ENCODE measurements around the gene FAR2. TPM values are rescaled to one million over a fixed set of nuclear protein-coding genes. Genes with fewer than 3 reads are reported as not detected.

FAR2 gene
- total RNA-seq, 4 donors from 2014 or later = 8.4 to 16.6 (median 8.8) TPM

- no peak overlapping the region for H3K27ac ChIP-seq
- TF ChIP-seq EP300 (IDR thresholded peaks at IDR 0.05) (no peak), CTCF (IDR thresholded peaks at IDR 0.05) (no peak), POLR2A (IDR thresholded peaks at IDR 0.05) (no peak)
- DNase-seq (ENCODE audit: low spot score in 2 of 2) = no peak
- no peaks in the 10 kb centered on the region for H3K9me3 ChIP-seq
- H3K36me3 ChIP-seq = no peaks in the 10 kb centered on the region
- WGBS, 2 donors = 63 to 70% methylated on average over 1 of the region's 1 CpG
- no peaks in the 10 kb centered on the region for H3K27me3 ChIP-seq
- H3K4me3 ChIP-seq = no peak overlapping the region
- peaks cover 0 to 38% (median 0%) of the 10 kb centered on the region in 4 donors for H3K4me1 ChIP-seq
These were observed 3.3 kb downstream of the FAR2 start for GRCh38 chr12:29152223-29152868.

DNA sequence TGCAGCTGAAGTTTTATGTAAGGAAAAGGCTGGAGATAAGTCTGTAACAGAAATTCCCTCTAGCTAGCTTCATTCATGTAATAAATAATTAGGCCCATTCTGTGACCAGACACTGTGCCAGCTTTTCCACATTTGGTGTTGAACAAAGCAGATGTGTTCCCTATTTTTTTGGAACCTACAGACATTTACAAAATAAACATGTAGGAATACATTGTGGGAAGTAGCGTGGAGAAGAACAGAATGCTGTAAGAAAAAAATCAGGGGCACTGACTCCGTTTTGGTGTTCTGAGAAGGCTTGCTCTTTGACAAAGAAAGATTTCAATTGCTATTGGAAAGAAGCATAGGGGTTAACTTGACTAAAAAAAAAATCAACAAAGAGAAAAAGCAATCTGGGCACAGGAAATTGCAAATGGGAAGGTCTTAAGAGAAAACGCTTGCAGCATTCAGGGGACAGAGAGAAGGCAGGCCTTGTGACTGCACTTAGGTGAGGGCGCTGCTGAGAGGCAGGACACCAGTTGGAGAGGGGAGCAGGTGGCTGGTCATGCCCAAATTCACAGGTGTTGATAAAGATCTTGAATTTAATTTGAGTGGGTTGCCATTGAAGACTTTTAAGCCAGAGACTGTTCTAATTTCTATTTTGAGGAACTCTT is 4.0 kb downstream of the FAR2 start:
- Histone ChIP-seq H3K4me1 (peaks cover 0 to 37% (median 0%) of the 10 kb centered on the region in 4 donors), H3K4me3 (no peak overlapping the region), H3K36me3 (no peaks in the 10 kb centered on the region), H3K27ac (peak overlapping the region in 1 of 4 donors; percentile 22), H3K9me3 (no peaks in the 10 kb centered on the region), H3K27me3 (no peaks in the 10 kb centered on the region)
- 44 to 45% methylated on average over 4 of the region's 4 CpGs for WGBS, 2 donors
- no peak for DNase-seq (ENCODE audit: low spot score in 2 of 2)
- TF ChIP-seq EP300 (IDR thresholded peaks at IDR 0.05) = no peak
- no peak for TF ChIP-seq POLR2A (IDR thresholded peaks at IDR 0.05)
- no peak for TF ChIP-seq CTCF (IDR thresholded peaks at IDR 0.05)

DNA sequence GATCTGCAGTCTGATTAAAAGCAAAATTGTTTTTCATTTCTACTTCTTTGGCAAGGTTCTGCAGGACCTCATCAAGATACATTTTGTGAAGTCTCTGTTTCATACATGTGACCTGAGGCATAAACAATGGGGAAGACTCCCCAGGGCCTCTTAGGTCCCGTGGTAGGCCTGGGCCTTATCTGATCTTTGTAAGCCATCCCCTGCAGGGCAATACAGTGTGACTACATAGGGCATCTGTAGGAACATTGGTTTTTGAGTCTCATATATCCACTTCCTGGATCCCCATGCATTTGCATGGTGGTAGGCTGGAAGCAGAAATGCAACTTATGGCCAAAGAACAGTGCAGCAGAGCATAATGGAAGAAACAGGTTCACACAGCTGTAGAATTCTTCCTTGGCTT is 6.0 kb downstream of the FAR2 start:
- Histone ChIP-seq H3K27me3 (no peaks in the 10 kb centered on the region), H3K4me1 (peaks cover 0 to 23% (median 0%) of the 10 kb centered on the region in 4 donors), H3K9me3 (no peaks in the 10 kb centered on the region), H3K36me3 (no peaks in the 10 kb centered on the region), H3K27ac (no peak overlapping the region), H3K4me3 (no peak overlapping the region)
- TF ChIP-seq CTCF (IDR thresholded peaks at IDR 0.05) (no peak), POLR2A (IDR thresholded peaks at IDR 0.05) (no peak), EP300 (IDR thresholded peaks at IDR 0.05) (no peak)
- no peak for DNase-seq (ENCODE audit: low spot score in 2 of 2)
- WGBS, 2 donors = 60 to 67% methylated on average over 1 of the region's 1 CpG

DNA sequence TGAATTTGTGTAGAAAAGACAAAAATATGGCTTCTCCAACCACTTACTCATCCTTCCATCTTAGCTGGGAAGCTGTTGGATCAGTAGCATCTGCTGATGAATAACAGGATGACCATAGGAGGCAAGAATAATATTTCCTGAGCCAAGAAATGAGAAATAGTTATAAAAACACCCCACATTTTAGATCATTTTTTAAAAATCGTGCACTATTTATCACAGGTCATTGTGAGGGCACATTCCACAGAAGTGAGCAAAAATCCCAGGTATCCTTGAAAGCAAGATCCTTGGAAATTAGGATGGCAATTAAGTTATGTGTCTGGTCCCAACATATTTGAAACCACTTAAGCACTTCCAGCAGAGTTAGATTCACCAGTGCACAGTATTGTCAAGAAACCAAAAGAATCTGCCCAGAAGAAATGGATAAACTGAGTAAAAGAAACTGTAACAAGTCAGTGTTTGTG is 8.4 kb downstream of the FAR2 start:
- no peaks in the 10 kb centered on the region for H3K27me3 ChIP-seq
- no peak for DNase-seq (ENCODE audit: low spot score in 2 of 2)
- H3K9me3 ChIP-seq = no peaks in the 10 kb centered on the region
- 26 to 29% methylated on average over 1 of the region's 1 CpG for WGBS, 2 donors
- peaks cover 0 to 16% (median 0%) of the 10 kb centered on the region in 4 donors for H3K4me1 ChIP-seq
- H3K4me3 ChIP-seq = peak overlapping the region in 1 of 4 donors; percentile 18
- H3K36me3 ChIP-seq = no peaks in the 10 kb centered on the region
- peak overlapping the region in 1 of 4 donors; percentile 10 for H3K27ac ChIP-seq
- TF ChIP-seq CTCF (IDR thresholded peaks at IDR 0.05) (no peak), POLR2A (IDR thresholded peaks at IDR 0.05) (no peak), EP300 (IDR thresholded peaks at IDR 0.05) (no peak)

DNA sequence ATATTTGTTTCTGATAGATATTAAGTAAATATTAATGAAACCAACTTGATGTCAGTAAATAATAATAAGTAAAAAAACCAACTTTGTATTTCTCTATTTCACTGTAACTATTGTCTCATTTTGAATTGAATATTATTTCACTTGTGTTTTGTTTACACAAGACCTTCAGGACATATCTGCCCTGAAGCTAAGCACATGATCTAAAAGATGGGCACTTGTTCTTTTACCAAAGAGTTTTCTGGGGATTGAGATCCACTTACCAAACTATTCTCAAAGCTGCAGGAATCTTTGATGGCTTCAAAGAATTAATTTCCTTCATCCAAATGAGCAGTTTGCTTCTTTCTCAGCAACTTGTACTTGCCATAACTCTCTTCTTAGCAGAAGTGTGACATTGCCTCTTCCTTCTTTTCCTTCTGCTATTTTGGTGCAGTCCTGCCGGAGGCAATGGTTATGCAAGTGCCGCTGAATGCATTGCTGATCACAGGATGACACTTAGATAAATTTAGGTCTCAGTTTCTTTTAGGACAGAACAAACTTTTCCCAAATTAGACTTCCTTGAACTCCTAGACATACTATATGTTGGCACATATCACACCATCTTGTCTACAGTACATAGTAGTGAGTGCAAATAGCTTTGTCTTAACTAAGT is 9.2 kb downstream of the FAR2 start:
- no peaks in the 10 kb centered on the region for H3K9me3 ChIP-seq
- DNase-seq (ENCODE audit: low spot score in 2 of 2) = no peak
- H3K4me3 ChIP-seq = peak overlapping the region in 1 of 4 donors; percentile 18
- no peak overlapping the region for H3K27ac ChIP-seq
- WGBS, 2 donors = 48 to 58% methylated on average over 2 of the region's 2 CpGs
- H3K27me3 ChIP-seq = no peaks in the 10 kb centered on the region
- peaks cover 0 to 9% (median 0%) of the 10 kb centered on the region in 4 donors for H3K4me1 ChIP-seq
- H3K36me3 ChIP-seq = no peaks in the 10 kb centered on the region
- TF ChIP-seq CTCF (IDR thresholded peaks at IDR 0.05) (no peak), EP300 (IDR thresholded peaks at IDR 0.05) (peak; percentile 23 to 89)

Measured in tibial nerve (tissue), 4 donors.